ENCODE data around the gene ABLIM2. TPM values are rescaled to one million over a fixed set of nuclear protein-coding genes. Genes with fewer than 3 reads are reported as not detected.

ABLIM2 gene
- total RNA-seq, 2 donors from 2014 or later = 2.6 to 7.3 TPM

DNA sequence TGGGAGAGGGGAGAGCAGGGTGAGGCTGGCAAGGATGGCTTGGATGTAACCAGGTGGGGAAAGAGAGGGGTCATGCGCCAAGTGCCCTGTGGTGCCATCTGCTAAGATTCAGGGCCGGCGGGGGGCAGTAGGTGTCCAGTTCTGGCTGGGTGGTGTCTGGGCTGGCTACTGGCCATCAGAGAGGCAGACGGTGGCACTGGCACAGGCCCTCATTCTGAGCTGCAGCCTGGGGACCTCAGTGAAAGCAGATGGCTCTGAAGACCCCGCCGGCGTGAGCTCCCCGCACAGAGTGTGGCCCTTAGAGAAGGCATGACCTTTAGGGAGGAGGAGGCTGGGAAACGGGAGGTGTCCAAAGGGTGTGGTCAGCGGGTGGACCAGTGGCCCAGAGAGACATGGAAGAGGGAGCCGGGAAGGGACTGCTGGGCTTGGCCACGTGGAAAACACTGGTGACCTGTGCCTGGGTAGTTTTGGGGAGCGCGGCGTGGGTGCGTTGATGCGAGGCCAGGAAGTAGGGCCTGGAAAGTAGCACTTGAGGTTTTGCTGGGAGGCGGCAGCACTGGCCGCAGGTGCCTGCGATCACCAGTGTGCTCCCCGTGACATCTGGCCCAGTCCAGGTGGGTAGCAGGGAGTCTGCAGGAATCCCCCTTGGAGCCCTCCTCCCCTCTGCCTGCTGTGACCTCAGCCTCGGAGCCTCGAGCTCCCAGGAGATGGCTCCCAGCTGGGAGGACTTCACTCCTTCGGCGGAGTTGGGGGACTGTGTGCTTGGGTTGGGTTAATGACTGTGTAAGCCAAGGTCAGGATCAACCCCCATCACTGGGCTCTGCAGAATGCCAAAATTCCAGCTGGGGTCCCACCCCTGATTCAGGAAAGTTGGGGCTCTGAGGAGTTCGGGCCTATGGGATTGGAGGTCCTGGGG is 31.2 kb upstream of the ABLIM2 start:
- no peak overlapping the region for H3K4me3 ChIP-seq
- 89% methylated on average over 22 of the region's 26 CpGs for WGBS
- H3K27me3 ChIP-seq (replicated peaks; ENCODE audit: insufficient read depth) = no peaks in the 10 kb centered on the region
- DNase-seq (ENCODE audit: low spot score) = no peak
- peaks cover 9% of the 10 kb centered on the region for H3K4me1 ChIP-seq (replicated peaks)
- H3K36me3 ChIP-seq = no peaks in the 10 kb centered on the region
- H3K9me3 ChIP-seq = no peaks in the 10 kb centered on the region
- peak overlapping the region; percentile 54 to 71 for H3K27ac ChIP-seq
- TF ChIP-seq, protein P1, sequence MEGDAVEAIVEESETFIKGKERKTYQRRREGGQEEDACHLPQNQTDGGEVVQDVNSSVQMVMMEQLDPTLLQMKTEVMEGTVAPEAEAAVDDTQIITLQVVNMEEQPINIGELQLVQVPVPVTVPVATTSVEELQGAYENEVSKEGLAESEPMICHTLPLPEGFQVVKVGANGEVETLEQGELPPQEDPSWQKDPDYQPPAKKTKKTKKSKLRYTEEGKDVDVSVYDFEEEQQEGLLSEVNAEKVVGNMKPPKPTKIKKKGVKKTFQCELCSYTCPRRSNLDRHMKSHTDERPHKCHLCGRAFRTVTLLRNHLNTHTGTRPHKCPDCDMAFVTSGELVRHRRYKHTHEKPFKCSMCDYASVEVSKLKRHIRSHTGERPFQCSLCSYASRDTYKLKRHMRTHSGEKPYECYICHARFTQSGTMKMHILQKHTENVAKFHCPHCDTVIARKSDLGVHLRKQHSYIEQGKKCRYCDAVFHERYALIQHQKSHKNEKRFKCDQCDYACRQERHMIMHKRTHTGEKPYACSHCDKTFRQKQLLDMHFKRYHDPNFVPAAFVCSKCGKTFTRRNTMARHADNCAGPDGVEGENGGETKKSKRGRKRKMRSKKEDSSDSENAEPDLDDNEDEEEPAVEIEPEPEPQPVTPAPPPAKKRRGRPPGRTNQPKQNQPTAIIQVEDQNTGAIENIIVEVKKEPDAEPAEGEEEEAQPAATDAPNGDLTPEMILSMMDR (IDR thresholded peaks at IDR 0.05) = no peak
- no peak for TF ChIP-seq POLR2AphosphoS5 (IDR thresholded peaks at IDR 0.05)
- no peak for TF ChIP-seq POLR2A (IDR thresholded peaks at IDR 0.05)
- intact Hi-C loops (cut with DNase I) = no loop called here

DNA sequence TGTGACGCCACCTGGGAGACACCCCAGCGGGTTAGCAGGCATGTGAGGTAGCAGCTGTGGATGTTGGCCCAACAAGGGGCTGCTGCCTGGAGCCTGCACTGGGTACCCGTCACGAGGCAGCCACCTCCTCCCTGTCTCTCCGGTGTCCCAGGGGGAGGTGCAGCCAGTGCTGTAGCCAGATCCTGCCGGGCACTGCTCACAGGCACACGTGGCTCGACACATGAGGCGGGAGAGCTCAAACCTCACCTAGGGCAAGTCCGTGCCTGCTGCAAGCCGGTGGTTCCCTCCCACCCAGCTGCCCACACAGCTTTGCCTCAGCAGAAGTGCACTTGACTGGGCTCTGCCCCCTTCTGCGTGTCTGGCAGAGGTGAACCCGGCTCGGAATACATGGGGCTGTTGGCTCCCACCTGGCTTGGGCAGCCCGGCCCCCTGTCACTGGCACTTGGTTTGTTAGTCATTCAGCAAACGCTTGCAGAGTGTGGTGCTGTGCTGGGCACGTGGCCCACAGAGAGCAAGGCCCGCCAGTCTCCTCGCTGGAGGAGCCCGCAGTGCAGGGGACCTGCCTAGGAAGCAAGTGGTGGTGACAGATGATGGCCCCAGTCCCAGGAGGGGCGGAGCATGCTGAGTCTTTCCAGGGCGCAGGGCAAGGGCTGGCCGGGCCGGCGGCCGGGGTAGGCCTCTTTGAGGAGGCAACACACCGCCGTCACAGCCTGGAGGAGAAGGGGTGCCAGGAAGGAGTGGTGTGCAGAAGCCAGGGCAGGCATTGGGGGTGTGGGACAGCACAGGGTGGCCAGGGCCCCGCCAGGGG is 30.3 kb upstream of the ABLIM2 start:
- H3K4me3 ChIP-seq = no peak overlapping the region
- peak; percentile 92 for DNase-seq (ENCODE audit: low spot score)
- peaks cover 9% of the 10 kb centered on the region for H3K4me1 ChIP-seq (replicated peaks)
- H3K27me3 ChIP-seq (replicated peaks; ENCODE audit: insufficient read depth) = no peaks in the 10 kb centered on the region
- WGBS = 36% methylated on average over 28 of the region's 29 CpGs
- intact Hi-C loops (cut with DNase I) = no loop called here
- H3K9me3 ChIP-seq = no peaks in the 10 kb centered on the region
- peak overlapping the region; percentile 54 to 71 for H3K27ac ChIP-seq
- TF ChIP-seq, protein P1 (IDR thresholded peaks at IDR 0.05) = peak in 1 of 4 experiments; percentile 9
- TF ChIP-seq POLR2AphosphoS5 (IDR thresholded peaks at IDR 0.05) = peak; percentile 84
- peak; percentile 36 for TF ChIP-seq POLR2A (IDR thresholded peaks at IDR 0.05)
- H3K36me3 ChIP-seq = no peaks in the 10 kb centered on the region

DNA sequence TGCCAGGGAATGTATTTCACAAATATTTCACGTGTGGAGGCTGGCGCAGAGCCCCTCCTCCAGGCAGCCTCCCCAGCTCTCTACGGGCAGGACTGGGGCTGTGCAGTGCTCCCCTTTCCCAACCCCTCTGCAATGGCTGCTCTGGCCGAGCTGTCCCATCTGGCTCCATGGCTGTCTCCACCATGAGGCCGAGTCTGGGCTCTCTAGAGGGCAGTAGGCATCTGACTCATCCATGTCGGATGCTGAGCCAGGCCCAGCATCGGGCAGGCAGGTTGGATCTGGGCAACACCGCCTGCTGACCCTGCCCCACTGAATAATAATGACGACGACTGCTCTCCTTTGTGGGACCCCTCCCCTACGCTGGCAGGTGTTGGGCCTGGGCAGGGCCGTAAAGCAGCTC is 29.5 kb upstream of the ABLIM2 start:
- intact Hi-C loops (cut with DNase I) = no loop called here
- H3K9me3 ChIP-seq = no peaks in the 10 kb centered on the region
- peaks cover 11% of the 10 kb centered on the region for H3K4me1 ChIP-seq (replicated peaks)
- H3K27ac ChIP-seq = peak overlapping the region; percentile 52
- H3K27me3 ChIP-seq (replicated peaks; ENCODE audit: insufficient read depth) = no peaks in the 10 kb centered on the region
- DNase-seq (ENCODE audit: low spot score) = no peak
- H3K36me3 ChIP-seq = no peaks in the 10 kb centered on the region
- no peak overlapping the region for H3K4me3 ChIP-seq
- WGBS = 76% methylated on average over 12 of the region's 12 CpGs
- TF ChIP-seq POLR2AphosphoS5 (IDR thresholded peaks at IDR 0.05) (no peak), POLR2A (IDR thresholded peaks at IDR 0.05) (no peak)
- TF ChIP-seq, protein P1 (IDR thresholded peaks at IDR 0.05) = no peak

DNA sequence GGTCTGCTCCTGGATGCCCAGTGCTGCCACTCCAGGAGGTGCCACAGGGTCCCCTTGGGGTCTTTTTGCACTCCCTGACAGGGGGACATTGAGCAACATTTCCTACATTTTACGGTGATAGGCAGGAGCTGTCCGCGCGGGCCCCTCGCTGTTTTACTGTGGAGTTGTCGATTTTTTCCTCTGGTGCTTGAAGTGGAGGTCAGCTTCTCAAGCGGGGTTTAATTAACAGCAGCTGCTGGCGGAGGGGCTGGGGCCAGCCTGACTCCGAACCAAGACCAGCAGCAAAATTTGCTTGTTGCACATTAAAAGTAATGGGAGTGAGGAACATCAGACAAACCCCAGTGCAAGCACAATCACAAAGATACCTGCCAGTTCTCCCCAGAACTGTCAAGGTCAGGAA is 27.3 kb upstream of the ABLIM2 start:
- DNase-seq (ENCODE audit: low spot score) = no peak
- WGBS = 78% methylated on average over 9 of the region's 9 CpGs
- H3K27me3 ChIP-seq (replicated peaks; ENCODE audit: insufficient read depth) = no peaks in the 10 kb centered on the region
- no peak overlapping the region for H3K4me3 ChIP-seq
- intact Hi-C loops (cut with DNase I) = no loop called here
- H3K4me1 ChIP-seq (replicated peaks) = peaks cover 23% of the 10 kb centered on the region
- no peaks in the 10 kb centered on the region for H3K36me3 ChIP-seq
- no peak overlapping the region for H3K27ac ChIP-seq
- H3K9me3 ChIP-seq = no peaks in the 10 kb centered on the region
- TF ChIP-seq POLR2A (IDR thresholded peaks at IDR 0.05) (no peak), POLR2AphosphoS5 (IDR thresholded peaks at IDR 0.05) (no peak)
- TF ChIP-seq, protein P1 (IDR thresholded peaks at IDR 0.05) = no peak
